ENCODE measurements around the gene P2RX1.
A peak's percentile ranks its signal among the peaks of the same experiment; 100 is the strongest.

The P2RX1 gene

DNA sequence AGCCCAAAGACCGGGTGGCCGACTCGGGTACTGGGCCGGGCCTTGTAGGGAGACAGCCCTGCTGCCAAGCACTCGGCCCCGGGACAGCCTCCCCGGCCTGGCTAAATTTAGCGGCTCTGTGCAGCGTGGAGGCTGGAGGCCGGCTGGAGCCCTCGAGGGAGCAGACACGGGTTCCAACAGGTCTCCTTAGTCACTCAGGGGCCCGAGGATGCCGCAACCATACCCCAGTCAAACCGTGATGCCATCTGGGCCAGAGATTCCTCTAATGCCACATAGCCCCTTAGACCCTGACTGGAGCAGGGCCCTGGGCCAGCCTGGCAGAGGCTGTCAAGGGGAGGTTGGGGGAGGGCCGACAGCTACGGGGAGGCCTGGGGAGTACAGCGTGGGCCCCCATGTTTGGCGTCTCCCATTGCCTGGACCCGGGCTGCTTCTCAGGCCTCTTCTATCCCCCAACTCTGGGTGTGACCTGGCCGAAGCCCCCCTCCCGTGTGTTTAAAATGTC, 2.9 kb upstream of the P2RX1 start:
- DNase-seq (ENCODE audit: insufficient read length, low spot score): no peak
- FAIRE-seq: no peak
- TF ChIP-seq SPI1 (IDR thresholded peaks at IDR 0.05; ENCODE audit: low read depth, low read length) (no peak), PAX5 (IDR thresholded peaks at IDR 0.05; ENCODE audit: insufficient read depth, low read length, severe bottlenecking) (no peak), TAF1 (IDR thresholded peaks at IDR 0.05; ENCODE audit: low read depth, low read length) (no peak), POLR2AphosphoS5 (IDR thresholded peaks at IDR 0.05; ENCODE audit: low read depth, low read length) (no peak), POLR2A (IDR thresholded peaks at IDR 0.05; ENCODE audit: low read depth, low read length) (no peak), POU2F2 (IDR thresholded peaks at IDR 0.05; ENCODE audit: low read depth, low read length) (no peak)

- TF ChIP-seq PAX5 (IDR thresholded peaks at IDR 0.05; ENCODE audit: insufficient read depth, low read length, severe bottlenecking): no peak
- no peak for TF ChIP-seq TAF1 (IDR thresholded peaks at IDR 0.05; ENCODE audit: low read depth, low read length)
- TF ChIP-seq POLR2A (IDR thresholded peaks at IDR 0.05; ENCODE audit: low read depth, low read length): no peak
- no peak for TF ChIP-seq POU2F2 (IDR thresholded peaks at IDR 0.05; ENCODE audit: low read depth, low read length)
- no peak for TF ChIP-seq SPI1 (IDR thresholded peaks at IDR 0.05; ENCODE audit: low read depth, low read length)
- TF ChIP-seq POLR2AphosphoS5 (IDR thresholded peaks at IDR 0.05; ENCODE audit: low read depth, low read length): no peak
- FAIRE-seq (peak; percentile 78), DNase-seq (ENCODE audit: insufficient read length, low spot score) (no peak)
Measured at GRCh38 chr17:3918372-3919122, 2.3 kb upstream of the P2RX1 start.

DNA sequence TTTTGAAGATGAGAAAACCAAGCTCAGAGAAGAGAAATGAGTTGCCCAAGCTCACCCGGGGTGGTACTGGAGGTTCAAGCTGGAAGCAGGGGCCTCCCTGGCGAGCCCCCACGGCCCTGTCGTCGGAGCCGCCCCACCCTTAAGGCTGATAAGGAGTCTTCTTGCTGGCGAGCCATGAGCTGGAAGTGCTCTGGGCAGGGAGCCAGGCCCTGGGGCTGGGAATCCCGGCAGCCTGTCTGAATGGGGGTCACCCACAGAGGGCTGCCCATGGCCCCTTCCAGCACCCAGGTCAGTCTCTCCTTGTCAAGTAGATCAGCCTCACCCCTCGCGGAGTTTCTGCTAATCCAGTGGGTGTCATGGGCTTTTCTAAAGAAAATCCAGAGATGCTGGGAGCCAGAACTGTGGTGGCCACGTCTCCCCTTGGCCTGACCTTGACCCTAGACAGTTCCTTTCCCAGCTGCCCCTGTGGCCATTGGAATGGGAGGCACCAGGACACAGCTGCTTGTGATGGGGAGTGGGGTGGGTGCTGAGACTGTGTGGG, 1.2 kb upstream of the P2RX1 start:
- FAIRE-seq: no peak
- DNase-seq (ENCODE audit: insufficient read length, low spot score): no peak
- no peak for TF ChIP-seq POLR2A (IDR thresholded peaks at IDR 0.05; ENCODE audit: low read depth, low read length)
- TF ChIP-seq POU2F2 (IDR thresholded peaks at IDR 0.05; ENCODE audit: low read depth, low read length): no peak
- TF ChIP-seq POLR2AphosphoS5 (IDR thresholded peaks at IDR 0.05; ENCODE audit: low read depth, low read length): no peak
- TF ChIP-seq TAF1 (IDR thresholded peaks at IDR 0.05; ENCODE audit: low read depth, low read length): no peak
- no peak for TF ChIP-seq PAX5 (IDR thresholded peaks at IDR 0.05; ENCODE audit: insufficient read depth, low read length, severe bottlenecking)
- TF ChIP-seq SPI1 (IDR thresholded peaks at IDR 0.05; ENCODE audit: low read depth, low read length): no peak

- TF ChIP-seq PAX5 (IDR thresholded peaks at IDR 0.05; ENCODE audit: insufficient read depth, low read length, severe bottlenecking) (no peak), SPI1 (IDR thresholded peaks at IDR 0.05; ENCODE audit: low read depth, low read length) (no peak), TAF1 (IDR thresholded peaks at IDR 0.05; ENCODE audit: low read depth, low read length) (no peak), POLR2AphosphoS5 (IDR thresholded peaks at IDR 0.05; ENCODE audit: low read depth, low read length) (no peak), POLR2A (IDR thresholded peaks at IDR 0.05; ENCODE audit: low read depth, low read length) (no peak), POU2F2 (IDR thresholded peaks at IDR 0.05; ENCODE audit: low read depth, low read length) (no peak)
- FAIRE-seq: peak; percentile 75
- DNase-seq (ENCODE audit: insufficient read length, low spot score): no peak
Measured at GRCh38 chr17:3916825-3917224, 560 bp upstream of the P2RX1 start.

DNA sequence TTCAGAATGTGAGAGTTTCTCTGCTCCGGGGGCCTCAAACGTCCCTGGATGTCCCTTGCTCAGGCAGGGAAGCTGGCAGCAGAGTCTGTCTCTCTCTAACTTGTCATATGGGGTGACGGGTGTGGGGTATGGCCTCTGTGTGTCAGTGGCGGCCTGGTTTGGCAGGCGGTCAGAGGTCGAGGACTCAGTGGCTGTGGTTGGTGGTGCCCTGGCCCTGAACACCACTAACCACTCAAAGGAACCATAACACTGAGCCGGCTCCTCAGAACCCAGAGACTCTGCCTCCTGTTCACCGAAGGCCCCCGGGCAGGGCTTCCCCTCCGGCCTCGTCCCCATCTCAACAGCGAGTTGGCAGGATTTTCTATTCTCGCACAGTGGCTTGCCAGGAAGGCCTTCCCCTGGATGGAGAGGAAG, 677 bp downstream of the P2RX1 start:
- DNase-seq (ENCODE audit: insufficient read length, low spot score) (no peak), FAIRE-seq (peak; percentile 13)
- no peak for TF ChIP-seq POU2F2 (IDR thresholded peaks at IDR 0.05; ENCODE audit: low read depth, low read length)
- no peak for TF ChIP-seq POLR2A (IDR thresholded peaks at IDR 0.05; ENCODE audit: low read depth, low read length)
- TF ChIP-seq POLR2AphosphoS5 (IDR thresholded peaks at IDR 0.05; ENCODE audit: low read depth, low read length): no peak
- no peak for TF ChIP-seq SPI1 (IDR thresholded peaks at IDR 0.05; ENCODE audit: low read depth, low read length)
- no peak for TF ChIP-seq PAX5 (IDR thresholded peaks at IDR 0.05; ENCODE audit: insufficient read depth, low read length, severe bottlenecking)
- TF ChIP-seq TAF1 (IDR thresholded peaks at IDR 0.05; ENCODE audit: low read depth, low read length): no peak

DNA sequence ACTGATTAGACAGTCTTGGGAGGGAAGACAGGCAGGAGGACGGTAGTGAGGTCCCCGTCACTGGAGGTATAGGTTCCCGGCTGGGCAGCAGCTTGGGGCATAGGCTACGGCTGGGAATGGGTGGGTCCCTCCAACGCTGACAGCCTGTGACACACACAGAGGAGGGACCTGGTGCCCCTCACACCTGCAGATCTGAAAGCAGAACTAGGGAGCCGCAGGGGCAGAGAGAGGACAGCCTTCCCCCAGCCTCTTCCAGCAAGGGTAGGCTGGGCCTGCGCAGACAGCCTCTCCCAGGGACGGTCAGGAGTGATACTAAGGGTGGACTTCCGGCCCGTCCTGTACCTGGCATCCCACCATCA, 2.0 kb downstream of the P2RX1 start:
- no peak for TF ChIP-seq POLR2A (IDR thresholded peaks at IDR 0.05; ENCODE audit: low read depth, low read length)
- TF ChIP-seq TAF1 (IDR thresholded peaks at IDR 0.05; ENCODE audit: low read depth, low read length): no peak
- peak; percentile 73 for TF ChIP-seq SPI1 (IDR thresholded peaks at IDR 0.05; ENCODE audit: low read depth, low read length)
- DNase-seq (ENCODE audit: insufficient read length, low spot score): peak; percentile 60
- FAIRE-seq: no peak

DNA sequence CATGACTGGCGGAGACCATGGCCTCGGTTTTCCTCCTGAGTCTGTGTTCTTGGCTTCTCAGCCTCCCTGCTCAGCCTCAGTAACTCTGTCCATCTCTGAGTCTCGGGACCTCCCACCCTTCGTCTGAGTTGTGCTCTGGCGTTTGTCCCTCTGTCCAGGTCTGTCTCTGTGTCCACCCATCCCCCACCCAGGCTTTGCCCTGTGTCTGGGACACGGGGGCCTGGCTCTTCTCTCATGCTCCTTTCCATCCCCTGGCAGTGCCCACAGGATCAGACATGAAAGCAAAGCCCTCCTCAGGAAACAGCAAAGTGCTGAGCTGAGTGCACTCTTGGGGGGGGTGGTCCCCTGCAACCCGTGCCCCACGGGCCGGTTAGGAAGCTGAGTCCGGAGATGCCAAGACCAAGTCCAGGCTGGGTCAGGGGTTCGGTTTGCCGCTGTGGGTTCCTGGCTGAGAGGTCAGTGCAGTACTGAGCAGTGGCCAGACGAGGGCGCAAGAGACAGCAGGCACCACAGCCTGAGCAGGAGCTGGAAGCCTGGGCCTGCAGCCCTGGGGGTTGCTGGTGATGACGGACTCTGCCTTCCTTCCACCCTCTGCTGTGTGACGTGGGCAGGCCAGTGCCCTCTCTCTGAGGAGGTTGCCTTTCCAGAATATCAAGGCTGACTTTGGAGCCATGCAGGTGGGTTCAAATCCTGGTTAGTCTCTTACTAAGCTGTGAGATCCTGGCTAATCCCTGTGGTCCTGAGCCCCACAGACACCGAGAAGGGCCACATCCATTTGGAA, 2.5 kb downstream of the P2RX1 start:
- peak; percentile 52; the same call in 1 of the 2 replicates for TF ChIP-seq POU2F2 (IDR thresholded peaks at IDR 0.05; ENCODE audit: low read depth, low read length)
- no peak for TF ChIP-seq TAF1 (IDR thresholded peaks at IDR 0.05; ENCODE audit: low read depth, low read length)
- DNase-seq (ENCODE audit: insufficient read length, low spot score) (peak; percentile 85), FAIRE-seq (peak; percentile 94)

GRCh38 chr17:3912827-3913226, 3.4 kb downstream of the P2RX1 start:
- TF ChIP-seq SPI1 (IDR thresholded peaks at IDR 0.05; ENCODE audit: low read depth, low read length) (no peak), POLR2AphosphoS5 (IDR thresholded peaks at IDR 0.05; ENCODE audit: low read depth, low read length) (no peak), POLR2A (IDR thresholded peaks at IDR 0.05; ENCODE audit: low read depth, low read length) (no peak), TAF1 (IDR thresholded peaks at IDR 0.05; ENCODE audit: low read depth, low read length) (no peak), POU2F2 (IDR thresholded peaks at IDR 0.05; ENCODE audit: low read depth, low read length) (no peak), PAX5 (IDR thresholded peaks at IDR 0.05; ENCODE audit: insufficient read depth, low read length, severe bottlenecking) (no peak)
- DNase-seq (ENCODE audit: insufficient read length, low spot score) (no peak), FAIRE-seq (no peak)

GRCh38 chr17:3911271-3912053, 4.8 kb downstream of the P2RX1 start:
- FAIRE-seq: peak; percentile 98
- DNase-seq (ENCODE audit: insufficient read length, low spot score): peak; percentile 81
- TF ChIP-seq PAX5 (IDR thresholded peaks at IDR 0.05; ENCODE audit: insufficient read depth, low read length, severe bottlenecking) (no peak), SPI1 (IDR thresholded peaks at IDR 0.05; ENCODE audit: low read depth, low read length) (peak; percentile 93), POU2F2 (IDR thresholded peaks at IDR 0.05; ENCODE audit: low read depth, low read length) (peak; percentile 77; the same call in 1 of the 2 replicates), POLR2A (IDR thresholded peaks at IDR 0.05; ENCODE audit: low read depth, low read length) (no peak), TAF1 (IDR thresholded peaks at IDR 0.05; ENCODE audit: low read depth, low read length) (no peak), POLR2AphosphoS5 (IDR thresholded peaks at IDR 0.05; ENCODE audit: low read depth, low read length) (no peak)

All from GM12891 (cell line).